Measurements from ENCODE around the gene AP3M1. TPM values are rescaled to one million over a fixed set of nuclear protein-coding genes. Genes with fewer than 3 reads are reported as not detected.

Gene AP3M1
- polyA plus RNA-seq, 2 of the 4 experiments (the other 2 are of a cell fraction), result 39.0 to 83.0 TPM

GRCh38 chr10:74156919-74157289 lies 6.3 kb upstream of the AP3M1 start:
- Histone ChIP-seq H3K4me2 (no peak overlapping the region), H3K27ac (no peak overlapping the region), H3K9me3 (no peaks in the 10 kb centered on the region), H3K4me3 (no peak overlapping the region), H3K4me1 (peaks cover 18% of the 10 kb centered on the region)
- no peak for DNase-seq (ENCODE audit: low read depth in 1 of 2, low spot score in 1 of 2)
- 76% methylated on average over 2 of the region's 2 CpGs for whole genome bisulfite sequencing (ENCODE audit: missing lambda C conversion rate)
- CTCF ChIA-PET, result interaction anchor here (0.9 to 1.4 kb wide), 4 partner anchors 8 to 307 kb away, joined by 3 to 4 read pairs (median 3); no protein-coding TSS in a partner anchor
- no peak for FAIRE-seq
- ATAC-seq, result no peak
- TF ChIP-seq HOXB13 (CRISPR knock-in tag; IDR thresholded peaks at IDR 0.05; ENCODE audit: low read depth), result no peak
- TF ChIP-seq CHD4 (IDR thresholded peaks at IDR 0.05; ENCODE audit: borderline replicate concordance), result no peak
- no peak for TF ChIP-seq SREBF2 (IDR thresholded peaks at IDR 0.05)
- TF ChIP-seq EP300 (IDR thresholded peaks at IDR 0.05), result no peak
- TF ChIP-seq ELK1 (IDR thresholded peaks at IDR 0.05; ENCODE audit: low read depth, low read length), result no peak
- TF ChIP-seq SMC3 (IDR thresholded peaks at IDR 0.05), result no peak
- TF ChIP-seq EHF (CRISPR knock-in tag; IDR thresholded peaks at IDR 0.05), result no peak
- TF ChIP-seq POLR2A (IDR thresholded peaks at IDR 0.05; ENCODE audit: low read length), result no peak
- no peak for TF ChIP-seq CEBPB (IDR thresholded peaks at IDR 0.05)
- TF ChIP-seq RNF2 (IDR thresholded peaks at IDR 0.05; ENCODE audit: borderline replicate concordance, low read depth), result no peak
- no peak for TF ChIP-seq RCOR1 (IDR thresholded peaks at IDR 0.05; ENCODE audit: low read depth, low read length)
- TF ChIP-seq PBX3 (IDR thresholded peaks at IDR 0.05), result no peak
- TF ChIP-seq GATA3 (IDR thresholded peaks at IDR 0.05; ENCODE audit: borderline replicate concordance), result no peak
- no peak for TF ChIP-seq NR3C1 (IDR thresholded peaks at IDR 0.05)
- TF ChIP-seq KDM1A (IDR thresholded peaks at IDR 0.05; ENCODE audit: low read depth), result no peak
- POLR2A ChIA-PET, result no interaction called here

GRCh38 chr10:74153676-74154075 lies 3.0 kb upstream of the AP3M1 start:
- Histone ChIP-seq H3K4me2 (peak overlapping the region; percentile 93; the same call in 2 of the 3 replicates), H3K27ac (no peak overlapping the region), H3K4me3 (no peak overlapping the region), H3K9me3 (no peaks in the 10 kb centered on the region), H3K4me1 (peaks cover 25% of the 10 kb centered on the region)
- ChIA-PET CTCF (interaction anchor here (1.0 to 1.7 kb wide), 8 partner anchors 9 to 947 kb away, joined by 3 to 5 read pairs (median 3); no protein-coding TSS in a partner anchor), POLR2A (interaction anchor here (1.1 kb wide), 1 partner anchor 23 kb away, joined by 4 read pairs; no protein-coding TSS in a partner anchor)
- TF ChIP-seq RARB (CRISPR knock-in tag; IDR thresholded peaks at IDR 0.05), result no peak
- no peak for TF ChIP-seq EHF (CRISPR knock-in tag; IDR thresholded peaks at IDR 0.05)
- no peak for TF ChIP-seq GATA3 (IDR thresholded peaks at IDR 0.05; ENCODE audit: borderline replicate concordance)
- no peak for TF ChIP-seq HOXB5 (CRISPR knock-in tag; IDR thresholded peaks at IDR 0.05)
- no peak for TF ChIP-seq CHD4 (IDR thresholded peaks at IDR 0.05; ENCODE audit: borderline replicate concordance)
- TF ChIP-seq RNF2 (IDR thresholded peaks at IDR 0.05; ENCODE audit: borderline replicate concordance, low read depth), result no peak
- no peak for TF ChIP-seq PBX3 (IDR thresholded peaks at IDR 0.05)
- TF ChIP-seq RFX5 (IDR thresholded peaks at IDR 0.05), result no peak
- TF ChIP-seq CBX2 (IDR thresholded peaks at IDR 0.05; ENCODE audit: borderline replicate concordance, low read depth), result no peak
- no peak for TF ChIP-seq EP300 (IDR thresholded peaks at IDR 0.05)
- TF ChIP-seq, protein P1, sequence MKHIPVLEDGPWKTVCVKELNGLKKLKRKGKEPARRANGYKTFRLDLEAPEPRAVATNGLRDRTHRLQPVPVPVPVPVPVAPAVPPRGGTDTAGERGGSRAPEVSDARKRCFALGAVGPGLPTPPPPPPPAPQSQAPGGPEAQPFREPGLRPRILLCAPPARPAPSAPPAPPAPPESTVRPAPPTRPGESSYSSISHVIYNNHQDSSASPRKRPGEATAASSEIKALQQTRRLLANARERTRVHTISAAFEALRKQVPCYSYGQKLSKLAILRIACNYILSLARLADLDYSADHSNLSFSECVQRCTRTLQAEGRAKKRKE (CRISPR knock-in tag; IDR thresholded peaks at IDR 0.05; ENCODE audit: low read depth), result no peak
- TF ChIP-seq CHD2 (IDR thresholded peaks at IDR 0.05; ENCODE audit: low read length, partially characterized antibody), result no peak
- no peak for TF ChIP-seq TP53 (CRISPR knock-in tag; IDR thresholded peaks at IDR 0.05)
- TF ChIP-seq KDM1A (IDR thresholded peaks at IDR 0.05; ENCODE audit: low read depth), result no peak
- TF ChIP-seq RAD21 (conservative IDR thresholded peaks at IDR 0.05 in 1 of 2, IDR thresholded peaks at IDR 0.05 in 1 of 2), result no peak
- TF ChIP-seq NFE2L2 (conservative IDR thresholded peaks at IDR 0.05; ENCODE audit: low read length), result no peak
- TF ChIP-seq ZSCAN20 (CRISPR knock-in tag; IDR thresholded peaks at IDR 0.05), result no peak
- no peak for TF ChIP-seq POLR2AphosphoS2 (conservative IDR thresholded peaks at IDR 0.05; ENCODE audit: low read length)
- FAIRE-seq (no peak), DNase-seq (ENCODE audit: low read depth in 1 of 2, low spot score in 1 of 2) (no peak), ATAC-seq (no peak)
- 85% methylated on average over 4 of the region's 4 CpGs for WGBS (ENCODE audit: missing lambda C conversion rate)
